HepG2 (cell line): Measurements from ENCODE around the gene AK9. TPM values are rescaled to one million over a fixed set of nuclear protein-coding genes. Genes with fewer than 3 reads are reported as not detected.

Source experiments
- ATAC-seq: fragments of 200-7000 bp; cut with Tn5 transposase; 3 replicates; pipeline ENCODE4 v1.9.1; 2020; ENCODE audit warnings: mild to moderate bottlenecking, moderate library complexity
- BruUV-seq: library from RNA; stranded (reverse); fragments of 400-500 nt; replicated peaks from 2 replicates; lab custom pipeline; 2021; lab: Mats Ljungman, UMichigan
- CTCF ChIA-PET: fragments of 300-600 bp; formaldehyde crosslinking; extraction: SDS; loops from one replicate; lab custom pipeline; 2021; ENCODE audit warnings: low total read pairs, inconsistent platforms, low intra/inter-chr PET ratio; lab: Yijun Ruan, JAX
- POLR2A ChIA-PET: fragments of 350-600 bp; sonication (Branson Sonifier 250); formaldehyde crosslinking; loops from one replicate; lab custom pipeline; 2020; ENCODE audit warnings: antibody characterized with exemption, inconsistent platforms; lab: Yijun Ruan, JAX
- DNase-seq: peaks from one replicate; pipeline ENCODE4 v3.0.0-alpha.2; 2015; ENCODE audit warnings: low spot score
- FAIRE-seq: peaks from 3 replicates; lab custom pipeline; 2011; peaks lifted over from hg19 to GRCh38; lab: Jason Lieb, UNC
- H2AFZ ChIP-seq: one replicate; pipeline ENCODE4 v1.6.1; 2011; ENCODE audit warnings: low read length, inconsistent platforms
- H3K27ac ChIP-seq: fragments of 300-600 bp; 3 replicates; pipeline ENCODE4 v1.8.0; 2011; ENCODE audit warnings: mixed run types, mild to moderate bottlenecking, mixed read lengths, low read length, inconsistent platforms; ENCODE audit not compliant: insufficient read depth; ENCODE audit errors: extremely low read length
- H3K27me3 ChIP-seq, 2 experiments: fragments of 200-600 bp in 1 of 2; 2 replicates in 1 of 2; 3 replicates in 1 of 2; pipeline versions ENCODE4 v1.6.0 to v1.8.0; 2011; ENCODE audit warnings: low read length in 2 of 2, mild to moderate bottlenecking in 2 of 2, moderate library complexity in 2 of 2, inconsistent platforms in 1 of 2; ENCODE audit not compliant: insufficient read depth in 2 of 2, control insufficient read depth in 1 of 2
- H3K36me3 ChIP-seq, 2 experiments: fragments of 200-600 bp in 1 of 2; replicated peaks in 1 of 2; 2 replicates in 1 of 2; 3 replicates in 1 of 2; pipeline versions ENCODE4 v1.5.1 to v1.8.0; 2011; ENCODE audit warnings: low read length in 2 of 2, inconsistent platforms in 1 of 2; ENCODE audit not compliant: insufficient read depth in 2 of 2, control insufficient read depth in 1 of 2
- H3K4me1 ChIP-seq: 2 replicates; pipeline ENCODE4 v1.5.1; 2012; ENCODE audit warnings: low read length, inconsistent platforms; ENCODE audit not compliant: insufficient read depth
- H3K4me2 ChIP-seq: 2 replicates; pipeline ENCODE4 v1.6.0; 2011; ENCODE audit warnings: low read depth, low read length, inconsistent platforms
- H3K4me3 ChIP-seq, 3 experiments: fragments of 200-600 bp in 1 of 3; sonication (generic), shearing (Covaris generic) in 1 of 3; replicated peaks in 1 of 3; 2 replicates each; pipeline ENCODE4 v1.5.1; 2011 to 2016; ENCODE audit warnings: low read length in 3 of 3, inconsistent platforms in 2 of 3, low read depth in 2 of 3, mild to moderate bottlenecking in 2 of 3, control low read depth in 1 of 3, mixed read lengths in 1 of 3; ENCODE audit not compliant: insufficient read depth in 1 of 3
- H3K79me2 ChIP-seq: one replicate; pipeline ENCODE4 v1.6.1; 2011; ENCODE audit warnings: low read length, inconsistent platforms; ENCODE audit not compliant: insufficient read depth
- H3K9ac ChIP-seq: 2 replicates; pipeline ENCODE4 v1.6.0; 2011; ENCODE audit warnings: mild to moderate bottlenecking, low read depth, low read length, inconsistent platforms; ENCODE audit not compliant: insufficient read depth
- H3K9me3 ChIP-seq: 2 replicates; pipeline ENCODE4 v1.5.1; 2012; ENCODE audit warnings: mild to moderate bottlenecking, low read length
- H4K20me1 ChIP-seq: 2 replicates; pipeline ENCODE4 v1.6.0; 2011; ENCODE audit warnings: inconsistent platforms, mild to moderate bottlenecking, low read length, moderate library complexity; ENCODE audit not compliant: insufficient read depth
- CAMTA2 ChIP-seq: sonication (generic); formaldehyde crosslinking; IDR thresholded peaks from 2 replicates; pipeline ENCODE4 v1.4.0; 2020; ENCODE audit warnings: mild to moderate bottlenecking, missing genetic modification reagents, borderline replicate concordance
- GPN1 ChIP-seq: sonication (generic); formaldehyde crosslinking; IDR thresholded peaks from 2 replicates; pipeline ENCODE4 v1.5.1; 2020; ENCODE audit warnings: missing genetic modification reagents, borderline replicate concordance
- MAFG ChIP-seq: sonication (generic); formaldehyde crosslinking; IDR thresholded peaks from 2 replicates; pipeline ENCODE4 v1.5.1; 2020; ENCODE audit warnings: mild to moderate bottlenecking, missing genetic modification reagents
- TRIM24 ChIP-seq: sonication (generic); formaldehyde crosslinking; IDR thresholded peaks from 2 replicates; pipeline ENCODE4 v1.8.0; 2022; ENCODE audit warnings: mild to moderate bottlenecking, missing genetic modification reagents
- ZFP36L2 ChIP-seq: sonication (generic); formaldehyde crosslinking; IDR thresholded peaks from 2 replicates; pipeline ENCODE4 v1.4.0; 2020; ENCODE audit warnings: missing genetic modification reagents
- ZNF382 ChIP-seq: sonication (generic); formaldehyde crosslinking; IDR thresholded peaks from 2 replicates; pipeline ENCODE4 v1.5.0; 2020; ENCODE audit warnings: missing genetic modification reagents, mild to moderate bottlenecking, borderline replicate concordance
- ZNF546 ChIP-seq: sonication (generic); formaldehyde crosslinking; conservative IDR thresholded peaks from 2 replicates; pipeline ENCODE4 v1.8.1; 2023; ENCODE audit warnings: mild to moderate bottlenecking, missing genetic modification reagents
- ZSCAN9 ChIP-seq: IDR thresholded peaks from 2 replicates; pipeline ENCODE4 v1.6.1; 2016; ENCODE audit warnings: borderline replicate concordance
- WGBS: methylation state at CpG from one replicate; pipeline ENCODE4 v1.1.6; 2017; ENCODE audit warnings: low lambda C conversion rate; 5-methylcytosine and 5-hydroxymethylcytosine counted together
- in situ Hi-C: cut with HindIII; loops from 2 replicates; pipeline ENCODE4 v1.10.0; 2017; ENCODE audit warnings: low pct_unique_long_range_greater_than_20kb; ENCODE audit not compliant: extremely low pct_ligation_motif_present
- intact Hi-C: fragments of 100-400 bp; cut with micrococcal nuclease; formaldehyde crosslinking; loops from one replicate; pipeline ENCODE4 v1.10.0; 2022; ENCODE audit not compliant: unreplicated experiment
- polyA plus RNA-seq, 8 experiments: library from polyadenylated mRNA; depleted of rRNA in 3 of 8; stranded (reverse) in 7 of 8; unstranded in 1 of 8; fragments of >200 nt; fragmentation: Illumina TruSeq in 4 of 8; extraction: Trizol in 4 of 8; gene quantifications; 2 replicates each; pipeline versions ENCODE4 v1.2.1 to v1.2.3, GENCODE V29; 2011 to 2016; ENCODE audit warnings: low read depth in 4 of 8, missing spikeins in 1 of 8, mixed read lengths in 1 of 8; ENCODE audit not compliant: insufficient read depth in 1 of 8
- total RNA-seq, 5 experiments: library from RNA; depleted of rRNA; stranded (reverse); fragments of >200 nt; fragmentation: Illumina TruSeq; extraction: Trizol; gene quantifications; 2 replicates each; pipeline ENCODE4 v1.2.3, GENCODE V29; 2016; ENCODE audit warnings: low read depth in 1 of 5
- TF ChIP-seq, protein P1 (sequence below): sonication (generic); formaldehyde crosslinking; IDR thresholded peaks from 2 replicates; pipeline ENCODE4 v1.4.0; 2020; ENCODE audit warnings: missing genetic modification reagents
- TF ChIP-seq, protein P2 (sequence below): sonication (generic); formaldehyde crosslinking; IDR thresholded peaks from 2 replicates; pipeline ENCODE4 v1.5.1; 2020; ENCODE audit warnings: mild to moderate bottlenecking, missing genetic modification reagents, moderate library complexity

Gene AK9
- total and polyA plus RNA-seq, 2 of the 13 experiments (the other 11 are each of a cell fraction or from before 2014, with no cell fraction given): 3.2 to 4.8 TPM

DNA sequence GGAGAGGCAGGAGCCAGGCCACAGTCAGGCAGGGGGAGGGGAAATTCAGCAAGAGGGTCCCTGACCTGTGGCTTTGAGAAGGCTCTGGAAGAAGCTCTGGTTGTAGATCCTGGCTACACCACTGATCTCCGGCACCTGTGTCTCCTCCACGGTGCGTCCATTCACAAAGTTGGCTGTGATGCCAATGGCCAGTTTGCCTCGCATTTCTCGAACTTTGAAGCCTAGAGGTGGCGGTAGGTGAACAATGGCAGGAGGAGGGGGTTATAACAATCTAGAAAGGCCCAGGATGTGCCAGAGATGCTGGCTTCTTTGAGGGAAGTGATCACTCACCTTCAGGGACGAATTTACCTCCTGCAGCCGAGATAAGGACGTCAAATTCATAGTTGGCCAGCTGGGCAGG lies 238.8 kb downstream of the AK9 start:
- Histone ChIP-seq H3K4me1 (peaks cover 19% of the 10 kb centered on the region), H3K27me3 (no peaks in the 10 kb centered on the region), H3K4me3 (no peak overlapping the region), H3K9ac (no peak overlapping the region), H2AFZ (no peak overlapping the region), H3K79me2 (no peaks in the 10 kb centered on the region), H3K4me2 (no peak overlapping the region), H3K9me3 (no peaks in the 10 kb centered on the region), H4K20me1 (no peaks in the 10 kb centered on the region), H3K36me3 (no peaks in the 10 kb centered on the region; a peak in 2 of 5 replicates), H3K27ac (no peak overlapping the region)
- in situ Hi-C loops (no loop called here), intact Hi-C loops (no loop called here)
- no TSS peak for BruUV-seq
- ChIA-PET CTCF (no interaction called here), POLR2A (interaction anchor here (5.4 kb wide), 1 partner anchor 11 kb away, joined by 22 read pairs; the partner anchor contains the start of genes PPIL6 and SMPD2)
- DNase-seq: no peak
- TF ChIP-seq, protein P1, sequence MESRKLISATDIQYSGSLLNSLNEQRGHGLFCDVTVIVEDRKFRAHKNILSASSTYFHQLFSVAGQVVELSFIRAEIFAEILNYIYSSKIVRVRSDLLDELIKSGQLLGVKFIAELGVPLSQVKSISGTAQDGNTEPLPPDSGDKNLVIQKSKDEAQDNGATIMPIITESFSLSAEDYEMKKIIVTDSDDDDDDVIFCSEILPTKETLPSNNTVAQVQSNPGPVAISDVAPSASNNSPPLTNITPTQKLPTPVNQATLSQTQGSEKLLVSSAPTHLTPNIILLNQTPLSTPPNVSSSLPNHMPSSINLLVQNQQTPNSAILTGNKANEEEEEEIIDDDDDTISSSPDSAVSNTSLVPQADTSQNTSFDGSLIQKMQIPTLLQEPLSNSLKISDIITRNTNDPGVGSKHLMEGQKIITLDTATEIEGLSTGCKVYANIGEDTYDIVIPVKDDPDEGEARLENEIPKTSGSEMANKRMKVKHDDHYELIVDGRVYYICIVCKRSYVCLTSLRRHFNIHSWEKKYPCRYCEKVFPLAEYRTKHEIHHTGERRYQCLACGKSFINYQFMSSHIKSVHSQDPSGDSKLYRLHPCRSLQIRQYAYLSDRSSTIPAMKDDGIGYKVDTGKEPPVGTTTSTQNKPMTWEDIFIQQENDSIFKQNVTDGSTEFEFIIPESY: 0 out of 2 replicates have a peak, but pooled peaks have one; percentile 19
- TF ChIP-seq ZNF382 (no peak), MAFG (CRISPR knock-in tag) (no peak)
- whole genome bisulfite sequencing: 95% methylated on average over 9 of the region's 9 CpGs
- ATAC-seq: no peak
- no peak for FAIRE-seq

DNA sequence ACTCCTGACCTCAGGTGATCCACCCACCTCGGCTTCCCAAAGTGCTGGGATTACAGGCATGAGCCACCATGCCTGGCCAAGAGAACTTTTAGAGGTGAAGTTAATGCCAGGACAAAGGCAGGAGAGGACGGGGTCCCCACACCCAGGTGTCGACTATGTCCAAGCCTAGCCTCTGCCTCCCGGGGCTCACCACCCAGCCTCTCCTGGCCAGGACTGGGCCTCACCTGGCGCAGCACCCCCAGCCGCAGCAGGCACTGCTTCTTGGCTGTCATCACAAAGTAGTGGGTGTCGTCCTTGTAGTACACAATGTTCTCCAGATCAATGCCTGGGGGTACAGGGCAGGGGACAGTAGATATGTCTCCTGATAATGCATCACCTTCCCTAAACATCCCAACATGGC lies 239.6 kb downstream of the AK9 start:
- no peak for DNase-seq
- Histone ChIP-seq H3K9ac (no peak overlapping the region), H2AFZ (no peak overlapping the region), H4K20me1 (no peaks in the 10 kb centered on the region), H3K27ac (no peak overlapping the region), H3K79me2 (no peaks in the 10 kb centered on the region), H3K4me1 (peaks cover 11% of the 10 kb centered on the region), H3K9me3 (no peaks in the 10 kb centered on the region), H3K4me2 (no peak overlapping the region), H3K27me3 (no peaks in the 10 kb centered on the region), H3K36me3 (no peaks in the 10 kb centered on the region; a peak in 2 of 5 replicates), H3K4me3 (no peak overlapping the region)
- POLR2A ChIA-PET: no interaction called here
- CTCF ChIA-PET: no interaction called here
- WGBS: 100% methylated on average over 1 of the region's 7 CpGs
- intact Hi-C loops (no loop called here), in situ Hi-C loops (no loop called here)
- ATAC-seq: no peak
- TF ChIP-seq TRIM24 (CRISPR knock-in tag) (no peak), ZNF546 (CRISPR knock-in tag) (no peak), CAMTA2 (CRISPR knock-in tag) (no peak), GPN1 (no peak), ZFP36L2 (CRISPR knock-in tag) (no peak), ZSCAN9 (no peak)
- TF ChIP-seq, protein P2, sequence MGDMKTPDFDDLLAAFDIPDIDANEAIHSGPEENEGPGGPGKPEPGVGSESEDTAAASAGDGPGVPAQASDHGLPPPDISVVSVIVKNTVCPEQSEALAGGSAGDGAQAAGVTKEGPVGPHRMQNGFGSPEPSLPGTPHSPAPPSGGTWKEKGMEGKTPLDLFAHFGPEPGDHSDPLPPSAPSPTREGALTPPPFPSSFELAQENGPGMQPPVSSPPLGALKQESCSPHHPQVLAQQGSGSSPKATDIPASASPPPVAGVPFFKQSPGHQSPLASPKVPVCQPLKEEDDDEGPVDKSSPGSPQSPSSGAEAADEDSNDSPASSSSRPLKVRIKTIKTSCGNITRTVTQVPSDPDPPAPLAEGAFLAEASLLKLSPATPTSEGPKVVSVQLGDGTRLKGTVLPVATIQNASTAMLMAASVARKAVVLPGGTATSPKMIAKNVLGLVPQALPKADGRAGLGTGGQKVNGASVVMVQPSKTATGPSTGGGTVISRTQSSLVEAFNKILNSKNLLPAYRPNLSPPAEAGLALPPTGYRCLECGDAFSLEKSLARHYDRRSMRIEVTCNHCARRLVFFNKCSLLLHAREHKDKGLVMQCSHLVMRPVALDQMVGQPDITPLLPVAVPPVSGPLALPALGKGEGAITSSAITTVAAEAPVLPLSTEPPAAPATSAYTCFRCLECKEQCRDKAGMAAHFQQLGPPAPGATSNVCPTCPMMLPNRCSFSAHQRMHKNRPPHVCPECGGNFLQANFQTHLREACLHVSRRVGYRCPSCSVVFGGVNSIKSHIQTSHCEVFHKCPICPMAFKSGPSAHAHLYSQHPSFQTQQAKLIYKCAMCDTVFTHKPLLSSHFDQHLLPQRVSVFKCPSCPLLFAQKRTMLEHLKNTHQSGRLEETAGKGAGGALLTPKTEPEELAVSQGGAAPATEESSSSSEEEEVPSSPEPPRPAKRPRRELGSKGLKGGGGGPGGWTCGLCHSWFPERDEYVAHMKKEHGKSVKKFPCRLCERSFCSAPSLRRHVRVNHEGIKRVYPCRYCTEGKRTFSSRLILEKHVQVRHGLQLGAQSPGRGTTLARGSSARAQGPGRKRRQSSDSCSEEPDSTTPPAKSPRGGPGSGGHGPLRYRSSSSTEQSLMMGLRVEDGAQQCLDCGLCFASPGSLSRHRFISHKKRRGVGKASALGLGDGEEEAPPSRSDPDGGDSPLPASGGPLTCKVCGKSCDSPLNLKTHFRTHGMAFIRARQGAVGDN (CRISPR knock-in tag): no peak
- no peak for FAIRE-seq
- no TSS peak for BruUV-seq
